Activated T-cell treated with anti-CD3 and anti-CD28 coated beads, Interleukin-2, amount 50 U/mL, for 24 hours (primary cell): Measurements from ENCODE around the gene RAMAC.
"Not testable (repeated sequence)": the region's sequence is repeated elsewhere in the genome, so short reads cannot be mapped to it uniquely, and the experiment has no call there.

ENCODE experiments used
- DNase-seq: peaks from one replicate; pipeline ENCODE4 v3.0.0-alpha.2; 2020
- H3K27ac Mint-ChIP-seq: 2 replicates; pipeline ENCODE4 v1.8.0; 2020; ENCODE audit warnings: mild to moderate bottlenecking, mixed read lengths
- H3K27me3 Mint-ChIP-seq: 2 replicates; pipeline ENCODE4 v1.8.0; 2020; ENCODE audit warnings: mixed read lengths
- H3K36me3 Mint-ChIP-seq: 2 replicates; pipeline ENCODE4 v1.8.0; 2020; ENCODE audit warnings: low read depth, mixed read lengths
- H3K4me1 Mint-ChIP-seq: 2 replicates; pipeline ENCODE4 v1.8.0; 2020; ENCODE audit warnings: low read depth, mixed read lengths
- H3K4me3 Mint-ChIP-seq: 2 replicates; pipeline ENCODE4 v1.8.0; 2020; ENCODE audit warnings: mild to moderate bottlenecking, moderate library complexity, mixed read lengths
- H3K9me3 Mint-ChIP-seq: 2 replicates; pipeline ENCODE4 v1.8.0; 2020; ENCODE audit warnings: mixed read lengths

RAMAC gene

GRCh38 chr15:83014205-83014653, 28.2 kb downstream of the RAMAC start:
- H3K9me3 Mint-ChIP-seq: peaks cover 13% of the 10 kb centered on the region
- H3K27me3 Mint-ChIP-seq: no peaks in the 10 kb centered on the region

GRCh38 chr15:83015361-83015760, 29.4 kb downstream of the RAMAC start:
- H3K4me3 Mint-ChIP-seq: no peak overlapping the region
- H3K27ac Mint-ChIP-seq: peak overlapping the region; percentile 6
- H3K4me1 Mint-ChIP-seq: peaks cover 49% of the 10 kb centered on the region

More at GRCh38 chr15:83014205-83014653, 28.2 kb downstream of the RAMAC start:
- H3K27ac Mint-ChIP-seq: peak overlapping the region; percentile 57
- no peak for DNase-seq
- peaks cover 74% of the 10 kb centered on the region for H3K36me3 Mint-ChIP-seq
- peaks cover 59% of the 10 kb centered on the region for H3K4me1 Mint-ChIP-seq
- no peak overlapping the region for H3K4me3 Mint-ChIP-seq

GRCh38 chr15:83016906-83017305, 30.9 kb downstream of the RAMAC start:
- H3K9me3 Mint-ChIP-seq: peaks cover 12% of the 10 kb centered on the region
- H3K27me3 Mint-ChIP-seq: no peaks in the 10 kb centered on the region
- peaks cover 75% of the 10 kb centered on the region for H3K36me3 Mint-ChIP-seq
- no peak overlapping the region for H3K4me3 Mint-ChIP-seq
- peaks cover 40% of the 10 kb centered on the region for H3K4me1 Mint-ChIP-seq
- H3K27ac Mint-ChIP-seq: peak overlapping the region; percentile 67
- no peak for DNase-seq

More at GRCh38 chr15:83015361-83015760, 29.4 kb downstream of the RAMAC start:
- Mint-ChIP-seq H3K9me3 (peaks cover 13% of the 10 kb centered on the region), H3K27me3 (no peaks in the 10 kb centered on the region), H3K36me3 (peaks cover 74% of the 10 kb centered on the region)
- no peak for DNase-seq

- H3K27ac Mint-ChIP-seq: peak overlapping the region; percentile 59
Measured at GRCh38 chr15:83018436-83018835, 32.4 kb downstream of the RAMAC start.

GRCh38 chr15:83030021-83030420, 44.0 kb downstream of the RAMAC start:
- Mint-ChIP-seq H3K4me3 (no peak overlapping the region), H3K9me3 (no peaks in the 10 kb centered on the region), H3K27ac (no peak overlapping the region), H3K36me3 (peaks cover 81% of the 10 kb centered on the region), H3K27me3 (no peaks in the 10 kb centered on the region), H3K4me1 (peaks cover 11% of the 10 kb centered on the region)
- DNase-seq: no peak

More at GRCh38 chr15:83018436-83018835, 32.4 kb downstream of the RAMAC start:
- H3K9me3 Mint-ChIP-seq: no peaks in the 10 kb centered on the region
- DNase-seq: no peak
- H3K4me1 Mint-ChIP-seq: peaks cover 27% of the 10 kb centered on the region
- peaks cover 69% of the 10 kb centered on the region for H3K36me3 Mint-ChIP-seq
- no peaks in the 10 kb centered on the region for H3K27me3 Mint-ChIP-seq
- H3K4me3 Mint-ChIP-seq: no peak overlapping the region

- H3K9me3 Mint-ChIP-seq, H3K27ac Mint-ChIP-seq, DNase-seq, H3K4me3 Mint-ChIP-seq, H3K27me3 Mint-ChIP-seq: not testable (repeated sequence)
- Mint-ChIP-seq H3K36me3 (peaks cover 85% of the 10 kb centered on the region), H3K4me1 (peaks cover 16% of the 10 kb centered on the region)
Measured at GRCh38 chr15:83031234-83031633, 45.2 kb downstream of the RAMAC start.

GRCh38 chr15:83036253-83036652, 50.2 kb downstream of the RAMAC start:
- no peak for DNase-seq
- no peaks in the 10 kb centered on the region for H3K27me3 Mint-ChIP-seq
- H3K36me3 Mint-ChIP-seq: peaks cover 89% of the 10 kb centered on the region
- H3K4me1 Mint-ChIP-seq: peaks cover 42% of the 10 kb centered on the region
- H3K9me3 Mint-ChIP-seq: peaks cover 2% of the 10 kb centered on the region
- no peak overlapping the region for H3K4me3 Mint-ChIP-seq
- no peak overlapping the region for H3K27ac Mint-ChIP-seq

GRCh38 chr15:83039206-83039605, 53.2 kb downstream of the RAMAC start:
- no peaks in the 10 kb centered on the region for H3K27me3 Mint-ChIP-seq
- peaks cover 95% of the 10 kb centered on the region for H3K36me3 Mint-ChIP-seq
- peak overlapping the region; percentile 60 for H3K27ac Mint-ChIP-seq
- H3K9me3 Mint-ChIP-seq: peaks cover 2% of the 10 kb centered on the region
- H3K4me1 Mint-ChIP-seq: peaks cover 38% of the 10 kb centered on the region
- no peak for DNase-seq
- H3K4me3 Mint-ChIP-seq: no peak overlapping the region
